ENCODE data around the gene IQGAP2.
A peak's percentile ranks its signal among the peaks of the same experiment; 100 is the strongest.

The IQGAP2 gene

DNA sequence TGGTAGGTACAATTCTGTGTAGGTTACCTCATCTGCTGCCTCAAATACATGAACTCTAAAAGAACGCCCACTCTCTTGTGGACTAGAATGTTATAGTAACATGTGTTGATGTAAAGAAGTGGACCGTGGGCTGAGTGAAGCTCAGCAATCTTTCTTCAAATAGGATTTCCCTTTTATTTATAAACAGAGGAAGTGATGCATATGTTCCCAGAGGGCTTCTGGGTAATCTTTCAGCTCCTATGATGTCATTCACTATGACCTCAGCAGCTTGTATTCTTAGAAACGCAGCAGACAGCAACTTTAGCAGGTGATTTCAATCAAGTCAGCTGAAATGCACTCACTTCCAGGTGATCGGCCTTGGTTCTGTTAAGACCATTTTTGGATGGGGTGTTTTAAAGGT, 205.7 kb downstream of the IQGAP2 start:
- DNase-seq (ENCODE audit: low read depth in 2 of 2), result no peak

DNA sequence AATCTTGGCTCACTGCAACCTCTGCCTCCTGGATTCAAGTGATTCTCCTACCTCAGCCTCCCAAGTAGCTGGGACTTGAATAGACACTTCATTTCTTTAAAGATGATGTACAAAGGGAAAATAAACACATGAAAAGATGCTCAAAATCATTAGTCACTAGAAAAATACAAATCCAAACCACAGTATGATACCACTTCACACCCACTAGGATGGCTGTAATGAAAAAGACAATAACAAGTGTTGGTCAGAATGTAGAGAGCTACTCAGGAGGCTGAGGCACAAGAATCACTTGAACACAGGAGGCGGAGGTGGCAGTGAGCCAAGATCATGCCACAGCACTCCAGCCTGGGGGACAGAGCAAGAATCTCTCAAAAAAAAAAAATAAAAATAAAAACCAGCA, 207.1 kb downstream of the IQGAP2 start:
- DNase-seq (ENCODE audit: low read depth in 2 of 2), result no peak

DNA sequence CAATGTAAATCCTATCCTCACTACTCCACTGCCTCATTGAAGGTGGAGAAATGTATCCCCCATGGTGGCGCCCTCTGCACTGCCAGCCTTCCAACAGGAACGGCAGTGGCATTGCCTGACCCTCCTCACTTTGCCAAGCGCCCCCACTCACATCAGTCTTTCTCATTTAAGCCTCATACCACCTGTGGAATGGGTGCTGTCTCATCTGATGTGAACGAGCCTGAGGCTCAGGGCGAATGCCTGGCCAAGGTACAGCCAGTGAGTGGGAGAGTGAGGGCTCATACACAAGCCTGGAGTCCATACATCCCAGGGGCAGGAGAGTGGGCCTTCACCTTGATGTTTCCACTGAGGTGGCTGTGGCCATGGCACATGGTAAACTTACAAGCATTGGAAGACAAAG, 209.9 kb downstream of the IQGAP2 start:
- no peak for DNase-seq (ENCODE audit: low read depth in 2 of 2)

DNA sequence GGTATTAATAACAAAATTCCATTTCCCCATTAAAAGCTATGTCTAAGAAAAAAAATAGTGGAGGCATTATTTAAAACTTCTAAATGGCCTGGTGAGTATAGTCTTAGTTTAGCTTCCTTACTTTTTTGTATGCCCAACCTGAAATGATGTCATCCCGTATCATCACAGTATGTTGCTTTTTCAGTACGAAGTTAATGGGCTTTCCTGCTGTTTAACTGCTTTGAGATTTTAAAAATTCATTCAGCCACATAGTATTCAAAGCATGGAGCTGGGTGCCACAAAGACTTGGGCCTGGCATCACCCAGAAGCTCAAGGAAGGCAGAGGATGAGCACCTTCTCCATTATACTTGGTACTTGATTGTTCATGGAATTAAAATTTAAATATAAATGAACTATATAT, 212.7 kb downstream of the IQGAP2 start:
- DNase-seq (ENCODE audit: low read depth in 2 of 2), result no peak

DNA sequence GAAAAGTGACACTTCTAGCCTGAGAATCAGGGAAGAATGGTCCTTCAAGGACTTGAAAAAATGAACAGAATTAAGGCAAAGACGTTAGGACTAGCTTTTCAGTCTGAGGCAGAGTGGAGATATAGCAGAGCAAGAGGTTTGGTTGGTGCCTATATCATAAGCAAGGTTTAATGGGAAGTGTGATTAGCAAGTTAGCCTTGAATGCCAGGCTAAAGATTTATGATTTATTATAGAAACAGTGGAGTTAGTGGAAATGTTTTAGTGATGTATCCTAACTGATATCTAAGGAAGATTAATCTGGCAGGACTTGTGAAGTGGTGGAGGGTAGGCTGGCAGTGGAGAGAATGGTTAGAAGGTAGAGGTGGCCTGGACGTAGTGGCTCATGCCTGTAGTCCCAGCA, 213.1 kb downstream of the IQGAP2 start:
- no peak for DNase-seq (ENCODE audit: low read depth in 2 of 2)

DNA sequence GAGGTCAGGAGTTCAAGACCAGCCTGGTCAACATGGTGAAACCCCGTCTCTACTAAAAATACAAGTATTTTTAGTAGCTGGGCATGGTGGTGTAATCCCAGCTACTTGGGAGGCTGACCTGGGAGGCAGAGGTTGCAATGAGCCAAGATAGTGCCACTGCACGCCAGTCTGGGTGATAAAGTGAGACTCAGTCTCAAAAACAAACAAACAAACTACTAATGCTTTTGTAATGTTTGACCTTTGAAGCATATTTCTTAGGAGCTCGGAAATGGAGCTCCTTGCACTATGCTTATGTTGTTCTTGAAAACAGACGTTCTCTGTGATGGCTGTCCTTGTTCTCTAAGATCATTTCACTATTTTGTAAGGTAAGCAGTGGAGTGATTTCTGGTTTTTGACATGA, 214.1 kb downstream of the IQGAP2 start:
- DNase-seq (ENCODE audit: low read depth in 2 of 2), result no peak

DNA sequence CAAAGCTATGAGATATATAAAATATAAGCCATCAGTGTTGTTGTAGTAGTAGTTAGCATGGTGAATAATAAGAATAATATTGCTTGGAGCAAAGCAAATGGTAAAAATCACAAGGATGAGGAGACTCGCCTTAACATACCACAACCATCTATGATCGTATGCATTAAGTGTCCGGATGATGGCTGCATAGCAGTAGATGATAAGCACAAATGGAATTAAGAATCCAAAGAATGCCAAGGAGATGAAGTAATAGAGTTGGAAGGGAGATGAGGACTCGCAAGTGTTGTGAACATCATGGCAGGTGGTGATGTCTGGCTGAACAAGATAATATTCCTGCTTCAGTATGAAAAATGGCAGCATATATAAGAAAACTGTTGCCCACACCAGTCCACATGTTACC, 214.6 kb downstream of the IQGAP2 start:
- no peak for DNase-seq (ENCODE audit: low read depth in 2 of 2)

GRCh38 chr5:76620166-76620565, 217.1 kb downstream of the IQGAP2 start:
- no peak for DNase-seq (ENCODE audit: low read depth in 2 of 2)

GRCh38 chr5:76622076-76622475, 219.0 kb downstream of the IQGAP2 start:
- DNase-seq (ENCODE audit: low read depth in 2 of 2), result no peak

DNA sequence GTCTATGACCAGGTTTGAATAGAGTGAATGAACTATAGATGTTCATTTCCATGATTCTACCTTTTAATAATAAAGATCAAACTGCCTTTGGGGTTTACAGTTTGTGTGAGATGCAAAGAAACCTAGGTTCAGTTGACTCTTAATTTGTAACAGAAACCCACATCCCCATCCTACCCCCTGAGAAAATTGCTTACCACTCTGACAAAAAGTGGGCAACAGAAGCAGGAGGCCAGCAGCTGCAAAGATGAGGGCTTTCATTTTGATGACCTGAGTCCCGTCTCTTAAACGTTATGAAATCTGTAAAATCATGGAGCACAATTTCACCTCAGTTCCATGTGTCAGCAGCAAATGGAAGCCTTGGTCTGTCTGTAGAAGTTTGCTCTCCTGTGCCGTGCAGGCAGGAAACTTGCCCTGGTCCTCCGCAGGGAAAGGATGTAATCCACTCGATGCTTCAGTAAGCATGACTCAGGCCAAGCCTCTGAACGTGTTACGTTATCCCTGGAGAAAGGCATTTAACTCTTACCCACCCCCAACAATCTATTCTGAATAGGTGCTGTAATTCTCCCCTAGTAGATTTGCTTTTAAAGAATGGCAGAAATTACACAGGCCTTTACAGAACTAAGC, 220.0 kb downstream of the IQGAP2 start, which contains the start of gene F2RL2:
F2RL2 (minus strand) TSS at position 431 of the 624 bp plus-strand sequence; CDS start at position 258, 173 bp downstream.
- no peak for DNase-seq (ENCODE audit: low read depth in 2 of 2)

DNA sequence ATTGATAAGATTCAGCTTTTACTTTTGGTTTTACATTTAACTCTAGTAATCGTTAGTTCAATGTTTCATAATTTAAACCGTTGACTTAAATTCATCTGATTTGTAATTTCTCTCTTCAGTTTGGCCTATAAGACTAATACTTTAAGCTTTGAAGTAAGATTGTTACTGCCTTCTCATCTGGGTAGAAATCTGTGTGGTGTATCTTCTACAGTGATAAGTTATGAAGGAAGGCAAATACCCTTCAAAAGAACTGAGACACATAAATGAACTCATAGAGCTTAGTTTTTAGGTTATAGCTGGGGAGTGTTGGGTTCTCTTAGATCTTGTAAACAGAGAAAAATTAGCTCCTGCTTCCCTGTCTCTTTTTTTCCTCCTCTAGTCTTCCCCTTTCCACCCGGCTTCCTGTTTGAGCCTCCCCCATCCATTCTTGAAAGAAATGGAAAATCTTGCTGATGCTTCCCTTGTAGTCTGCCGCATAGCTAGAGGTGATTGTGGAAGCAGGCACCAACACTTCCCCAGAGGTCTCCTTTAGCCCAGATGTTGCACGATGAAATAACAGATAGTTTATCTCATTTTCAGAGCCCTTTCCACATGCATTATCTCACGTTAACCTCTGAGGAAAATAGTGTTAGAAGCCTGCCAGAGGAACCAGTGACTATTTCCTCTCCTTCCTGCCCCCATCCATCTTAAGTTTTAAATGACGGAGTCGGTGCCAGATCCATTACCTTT, 222.2 kb downstream of the IQGAP2 start:
- no peak for DNase-seq (ENCODE audit: low read depth in 2 of 2)

DNA sequence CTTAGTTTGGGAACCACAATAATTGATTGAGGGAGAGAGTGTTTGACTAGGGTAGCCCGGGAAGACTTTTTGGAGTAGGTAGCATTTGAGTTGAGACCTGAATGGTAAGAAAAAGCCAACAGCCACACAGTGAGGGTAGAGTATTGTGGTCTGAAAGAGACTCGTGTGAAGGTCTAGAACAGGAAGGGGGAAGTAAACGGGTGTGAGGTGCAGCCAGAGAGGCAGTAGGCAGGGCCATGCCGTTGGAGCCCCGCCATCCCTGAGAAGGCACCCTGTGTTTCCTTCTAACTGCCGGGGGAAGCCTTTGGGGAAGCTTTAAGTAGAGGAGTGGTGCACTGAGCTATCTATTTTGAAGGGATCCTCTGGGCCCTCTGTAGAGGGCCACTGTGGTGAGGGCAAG, 223.7 kb downstream of the IQGAP2 start:
- no peak for DNase-seq (ENCODE audit: low read depth in 2 of 2)

GRCh38 chr5:76634661-76635060, 231.6 kb downstream of the IQGAP2 start:
- no peak for DNase-seq (ENCODE audit: low read depth in 2 of 2)

DNA sequence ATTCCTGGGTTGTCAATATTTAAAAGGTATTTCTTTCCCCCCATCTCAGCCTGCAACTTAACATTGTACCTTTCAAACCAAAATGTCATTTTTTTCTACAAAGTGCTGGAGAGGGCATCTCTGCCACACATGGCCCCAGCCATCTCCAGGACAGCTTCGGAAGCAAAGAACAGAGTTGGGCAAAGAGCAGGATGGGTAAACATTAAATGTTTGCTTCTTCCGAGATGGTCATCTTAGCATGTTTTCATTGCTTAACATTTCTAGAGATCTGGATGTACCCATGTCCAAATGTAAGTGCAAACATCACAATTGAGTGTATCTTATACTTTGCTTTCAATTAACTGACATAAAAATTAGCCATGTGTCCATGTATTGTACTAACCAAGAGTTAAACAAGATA, 234.4 kb downstream of the IQGAP2 start:
- DNase-seq (ENCODE audit: low read depth in 2 of 2), result no peak

DNA sequence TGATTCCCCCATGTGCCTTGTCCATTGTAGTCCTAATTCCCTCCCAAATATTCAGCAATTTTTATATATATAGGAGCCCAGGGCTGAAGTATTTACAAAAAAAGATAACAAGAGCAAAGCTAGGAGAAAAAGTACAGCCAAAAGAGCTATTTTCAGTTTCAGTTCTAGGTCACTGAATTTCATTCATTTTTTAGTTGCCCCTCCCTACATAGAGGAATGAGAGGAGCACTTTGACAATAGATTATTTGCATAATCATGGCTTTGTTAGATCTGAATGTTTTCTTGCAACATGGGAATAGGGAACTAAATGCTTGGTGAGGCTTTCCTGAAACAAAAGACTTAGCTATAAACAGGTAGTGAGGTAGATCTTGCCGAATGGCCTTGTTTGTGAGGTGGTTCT, 235.4 kb downstream of the IQGAP2 start:
- DNase-seq (ENCODE audit: low read depth in 2 of 2), result no peak

DNA sequence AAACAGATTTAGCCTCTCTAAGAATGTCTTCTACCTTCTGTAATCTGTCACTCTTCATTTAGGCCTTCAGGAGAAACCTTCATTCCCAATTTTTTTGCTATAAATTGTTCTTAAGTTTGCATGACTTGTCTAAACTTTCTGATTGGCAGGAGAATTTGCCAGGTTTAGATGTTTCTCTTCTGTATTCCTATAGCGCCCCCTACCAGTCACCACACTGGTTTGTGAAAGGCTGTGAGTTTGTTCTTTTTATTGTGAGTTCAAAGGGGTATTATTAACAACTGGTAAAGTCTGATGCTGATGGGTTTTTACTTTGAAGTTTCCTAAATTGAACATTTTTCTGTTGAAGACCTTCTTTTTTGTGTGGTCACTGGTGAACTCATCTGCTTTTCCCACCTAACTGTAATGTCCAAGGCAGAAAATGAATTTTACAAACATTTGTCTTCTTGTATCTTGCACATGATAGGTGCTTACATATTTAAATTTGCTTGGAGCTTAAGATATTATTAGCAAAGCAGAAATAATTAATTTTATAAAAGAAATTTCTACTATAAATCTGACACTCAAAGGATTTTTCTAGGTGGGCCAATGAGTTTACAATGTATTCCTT, 238.5 kb downstream of the IQGAP2 start:
- DNase-seq (ENCODE audit: low read depth in 2 of 2), result peak; percentile 29

DNA sequence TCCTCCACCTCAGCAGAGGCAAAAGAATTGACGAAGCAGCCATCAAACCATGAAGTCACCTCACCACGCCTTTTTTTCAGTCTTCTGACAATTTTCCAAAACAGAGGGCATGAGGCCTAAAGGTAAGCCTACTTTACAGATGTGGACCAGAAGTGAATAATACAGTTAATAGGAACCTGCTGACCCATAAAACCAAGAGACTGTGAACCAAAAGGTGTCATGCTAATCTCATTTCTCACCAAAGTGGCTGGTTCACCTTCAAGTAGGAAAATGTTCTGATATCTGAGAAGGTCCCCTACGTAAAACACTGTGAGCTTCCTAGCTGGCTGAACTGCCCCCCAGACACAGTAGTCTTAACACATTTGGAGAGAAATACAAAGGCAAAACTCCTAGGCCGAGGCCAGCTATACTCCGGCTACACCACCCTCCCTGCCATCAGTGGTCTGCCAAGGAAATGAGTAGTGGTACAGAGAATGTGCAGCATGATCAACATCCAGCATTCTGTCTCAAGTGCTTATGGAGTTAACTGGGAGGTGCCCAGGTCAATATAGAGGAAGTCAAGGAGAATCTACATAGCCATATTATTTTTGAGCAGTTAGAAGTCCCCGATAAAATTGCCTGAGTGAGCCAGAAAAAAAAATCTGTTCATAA, 239.4 kb downstream of the IQGAP2 start:
- no peak for DNase-seq (ENCODE audit: low read depth in 2 of 2)

DNA sequence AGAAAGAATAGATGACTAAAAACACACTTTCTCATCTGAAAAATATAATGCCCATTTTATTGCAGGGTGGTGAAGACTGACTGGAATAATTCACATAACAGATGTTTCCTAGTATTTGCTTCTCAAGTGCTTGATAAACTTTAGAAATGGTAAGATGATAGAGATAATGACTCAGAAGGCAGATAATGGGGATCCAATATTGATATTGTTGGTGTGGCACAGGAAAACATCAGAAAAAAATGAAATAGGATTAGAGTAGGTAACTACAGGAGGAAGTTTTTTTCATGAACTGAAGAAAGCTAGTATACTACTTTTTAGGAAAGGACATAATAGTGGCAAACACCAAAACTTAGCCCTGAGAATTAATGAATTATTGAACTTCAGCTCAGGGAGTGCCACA, 240.3 kb downstream of the IQGAP2 start:
- DNase-seq (ENCODE audit: low read depth in 2 of 2), result no peak

DNA sequence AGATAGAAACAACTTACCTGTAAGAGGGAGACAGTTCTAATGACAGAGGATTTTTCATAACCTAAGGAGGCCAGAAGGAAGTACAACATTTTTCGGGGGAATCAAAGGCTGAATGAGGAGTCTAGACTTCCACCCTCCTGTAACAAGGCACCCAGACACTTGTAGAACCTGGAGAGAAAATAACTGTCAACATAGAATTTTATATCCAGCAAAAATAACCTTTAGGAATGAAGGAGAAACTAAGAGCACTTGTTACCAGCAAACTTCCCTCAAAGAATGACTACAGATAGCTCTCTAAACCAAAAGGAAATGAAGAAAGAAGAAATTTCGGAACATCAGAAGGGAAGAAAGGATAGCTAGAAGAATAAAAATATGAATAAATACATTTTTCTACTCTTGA, 246.1 kb downstream of the IQGAP2 start:
- DNase-seq (ENCODE audit: low read depth in 2 of 2), result no peak

DNA sequence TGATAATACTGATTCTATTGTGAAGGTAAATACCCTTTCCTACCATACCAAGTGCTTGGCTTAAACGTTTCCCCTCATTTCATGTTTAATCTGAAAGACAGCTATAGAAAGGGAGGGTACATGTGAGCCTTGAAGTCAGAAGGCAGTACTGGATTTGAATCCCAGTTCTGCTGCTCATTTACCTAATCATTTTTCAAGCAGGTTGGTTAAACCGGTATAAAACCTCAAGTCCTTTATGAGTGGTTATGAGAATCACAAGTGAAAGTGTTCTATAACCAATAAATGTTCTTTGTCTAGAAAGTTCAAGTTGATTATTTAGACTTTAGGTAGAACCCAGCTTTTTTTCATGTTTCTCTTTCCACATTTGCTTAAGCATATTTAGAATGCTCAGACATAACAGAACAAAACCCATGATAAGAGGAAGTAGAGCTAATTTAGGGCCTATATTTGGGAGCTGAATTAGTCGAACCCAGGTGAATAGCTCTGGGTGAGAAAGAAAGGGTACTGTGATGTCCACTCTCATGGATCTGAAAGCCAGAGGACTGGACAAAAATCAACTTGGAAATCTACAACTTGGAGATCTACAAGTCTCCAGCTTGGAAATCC, 249.8 kb downstream of the IQGAP2 start:
- DNase-seq (ENCODE audit: low read depth in 2 of 2), result no peak

GRCh38 chr5:76657091-76657490, 254.0 kb downstream of the IQGAP2 start:
- no peak for DNase-seq (ENCODE audit: low read depth in 2 of 2)

DNA sequence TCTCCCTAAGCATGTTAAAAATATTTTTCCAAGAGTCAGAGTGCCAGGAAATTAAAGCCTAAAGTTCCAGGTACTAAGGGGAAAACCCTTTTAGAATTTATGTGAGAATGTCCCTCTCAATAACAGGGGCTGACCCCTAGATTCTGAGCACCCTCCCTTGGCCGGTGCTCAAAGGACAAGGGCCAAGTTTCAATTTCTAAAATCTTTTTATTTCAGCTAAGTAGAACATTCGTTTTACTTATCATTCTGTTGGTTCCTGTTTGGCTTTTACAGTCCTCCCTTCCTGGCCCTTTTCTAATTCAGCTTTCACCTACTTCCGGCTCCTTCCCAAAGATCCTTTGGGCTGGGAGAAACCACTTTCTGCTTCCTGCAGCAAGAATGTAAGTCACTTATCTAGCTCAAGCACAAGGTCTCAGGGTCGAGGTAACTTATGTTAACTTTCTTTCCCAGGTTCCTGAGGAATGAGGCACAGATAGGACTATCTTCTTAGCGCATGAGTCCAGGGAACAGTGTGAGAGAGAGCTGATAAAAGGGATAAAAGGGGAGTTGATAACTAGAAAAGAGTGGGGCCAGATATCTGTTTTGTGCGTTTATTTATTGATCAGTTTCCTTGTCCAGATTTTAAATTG, 254.7 kb downstream of the IQGAP2 start:
- DNase-seq (ENCODE audit: low read depth in 2 of 2), result no peak
